HG03064 (cell line): Measurements from ENCODE around the gene SLC35D1.
"Not testable (repeated sequence)": the region's sequence is repeated elsewhere in the genome, so short reads cannot be mapped to it uniquely, and the experiment has no call there.

Experiments used
- ATAC-seq: cut with Tn5 transposase; IDR thresholded peaks from one replicate; pipeline ENCODE4 v1.9.1; 2021; ENCODE audit warnings: low read depth; ENCODE audit not compliant: unreplicated experiment

Gene SLC35D1

GRCh38 chr1:66996018-66996682, 57.8 kb downstream of the SLC35D1 start:
- no peak for ATAC-seq

DNA sequence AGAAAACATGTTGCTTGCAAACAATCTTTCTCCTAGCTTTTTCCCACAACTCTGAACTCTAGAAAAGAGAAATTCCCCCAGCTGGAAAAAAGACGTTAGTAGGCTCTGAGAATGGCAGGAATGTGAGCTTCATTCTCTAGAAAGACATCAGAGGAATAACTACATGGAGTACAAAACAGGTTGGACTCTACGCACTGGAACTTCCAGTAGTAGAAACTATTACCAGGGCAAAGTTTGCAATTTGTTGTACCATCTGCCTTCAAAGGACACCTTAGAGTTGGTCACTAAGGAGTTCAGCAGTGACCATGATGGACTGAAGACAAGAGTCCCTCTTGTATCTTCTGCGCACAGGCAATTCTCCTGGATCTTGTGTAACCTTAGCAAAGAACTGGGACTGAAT, 60.9 kb downstream of the SLC35D1 start:
- no peak for ATAC-seq

DNA sequence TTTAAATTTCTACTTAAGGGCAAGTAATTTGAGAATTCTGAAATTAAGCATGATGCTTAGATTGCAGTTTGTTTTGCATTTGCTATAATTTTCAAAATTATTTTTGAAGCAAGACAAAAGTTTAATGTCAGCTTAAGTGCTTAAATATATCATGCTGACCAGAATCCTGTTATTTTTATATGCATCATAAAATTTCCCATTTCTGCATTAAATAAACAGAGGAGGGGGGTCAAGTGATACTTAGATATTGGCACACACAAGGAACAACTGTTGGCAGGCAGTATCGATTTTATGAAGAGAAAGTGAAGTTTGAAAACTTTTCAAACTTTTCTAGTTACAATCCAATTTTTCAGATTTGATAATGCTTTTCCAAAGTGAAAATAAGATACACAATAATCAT, 68.1 kb downstream of the SLC35D1 start:
- ATAC-seq, result no peak

DNA sequence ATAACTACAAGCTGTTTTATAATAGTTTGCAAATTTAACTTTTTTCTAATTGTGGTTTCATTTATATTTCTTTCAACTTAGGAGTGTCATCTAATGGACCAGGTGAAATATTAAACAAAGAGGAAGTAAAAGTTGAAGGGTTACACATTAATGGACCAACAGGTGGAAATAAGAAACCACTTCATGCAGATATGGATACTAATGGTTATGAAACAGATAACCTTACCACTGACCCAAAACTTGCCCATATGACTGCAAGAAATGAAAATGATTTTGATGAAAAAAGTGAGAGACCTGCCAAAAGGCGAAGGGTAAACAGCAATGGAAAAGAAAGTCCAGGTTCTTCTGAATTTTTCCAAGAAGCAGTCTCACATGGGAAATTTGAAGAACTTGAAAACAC, 69.5 kb downstream of the SLC35D1 start:
- peak; percentile 77 for ATAC-seq

DNA sequence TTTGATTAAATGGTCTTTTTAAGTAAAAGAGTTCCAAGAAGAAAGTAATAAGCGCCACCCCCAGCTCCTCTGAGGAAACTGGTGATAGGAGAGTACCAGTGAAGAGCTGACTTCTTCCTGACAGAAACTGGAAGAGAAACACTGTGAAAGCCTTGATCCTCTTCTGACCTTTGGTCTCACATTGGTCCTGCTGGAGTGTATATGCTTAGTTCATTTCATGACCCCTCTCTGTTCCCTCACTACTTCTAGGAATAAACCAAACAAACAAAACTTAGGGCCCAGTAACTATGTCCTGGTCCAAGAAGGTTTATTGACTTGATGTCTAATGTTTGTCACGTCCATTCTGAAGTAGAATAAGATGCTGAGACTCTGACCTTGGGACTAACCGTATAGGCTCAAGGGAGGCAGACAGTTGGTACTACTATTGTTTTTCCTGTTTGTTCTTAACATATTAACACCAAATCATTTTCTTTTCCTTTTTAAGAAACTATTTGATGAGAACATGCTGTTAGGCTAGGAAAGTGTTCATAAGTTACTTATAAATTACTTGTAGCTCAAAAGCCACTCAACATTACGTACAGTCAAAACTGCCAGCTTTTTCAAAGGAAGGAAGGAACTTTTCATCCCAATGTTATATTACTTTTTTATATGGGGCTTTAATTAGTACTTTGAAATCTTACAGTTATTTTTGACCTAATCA, 71.2 kb downstream of the SLC35D1 start:
- ATAC-seq, result peak; percentile 45

GRCh38 chr1:66981679-66982078, 72.3 kb downstream of the SLC35D1 start:
- no peak for ATAC-seq

DNA sequence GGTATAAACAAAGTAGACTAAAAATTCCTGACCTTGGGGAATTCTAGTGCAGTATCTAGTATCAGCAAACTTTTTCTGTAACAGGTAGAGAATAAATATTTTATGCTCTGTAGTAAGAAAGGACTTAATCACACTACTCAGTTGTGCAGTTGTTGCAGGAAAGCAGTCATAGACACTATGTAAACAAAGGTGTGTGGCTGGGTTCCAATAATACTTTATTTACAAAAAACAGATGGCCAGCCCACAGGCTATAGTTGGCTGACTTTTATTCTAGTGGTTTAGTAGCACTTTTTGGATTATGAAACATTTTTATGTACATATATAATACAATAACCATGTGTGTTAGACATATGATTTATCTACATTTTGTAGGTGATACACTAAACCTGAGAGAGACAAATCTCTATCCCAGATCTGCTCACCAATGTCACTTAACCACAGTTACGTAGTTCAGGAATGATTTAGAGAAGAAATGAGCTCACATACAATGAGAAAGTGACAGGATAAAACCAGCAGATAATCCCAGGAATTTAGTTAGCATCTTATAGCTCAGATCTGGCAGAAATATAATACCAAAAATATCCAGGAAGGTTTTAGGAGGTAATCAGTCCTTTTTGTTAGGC, 73.1 kb downstream of the SLC35D1 start:
- ATAC-seq, result no peak

- ATAC-seq, result not testable (repeated sequence)
Observed at GRCh38 chr1:66979621-66980020, 74.3 kb downstream of the SLC35D1 start.

- no peak for ATAC-seq
Observed at GRCh38 chr1:66978201-66978600, 75.7 kb downstream of the SLC35D1 start.

DNA sequence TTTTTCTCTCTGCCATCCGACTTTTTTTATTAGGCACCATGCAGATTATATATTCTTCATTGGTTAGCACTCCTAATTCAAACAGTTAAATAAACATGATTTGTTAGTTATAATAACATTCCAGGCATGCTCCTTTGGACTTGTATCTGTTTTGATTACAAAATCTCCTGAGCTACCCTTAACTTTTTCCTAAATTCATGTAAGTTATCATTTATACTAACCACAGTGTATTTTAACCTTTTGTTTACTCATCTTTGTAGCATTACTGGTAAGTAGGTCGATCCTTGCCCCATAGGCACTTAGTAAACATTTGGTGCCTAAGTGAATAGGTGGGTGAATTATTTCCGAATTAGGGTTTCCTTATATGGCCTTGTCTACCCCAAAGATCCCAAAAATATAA, 85.4 kb downstream of the SLC35D1 start:
- ATAC-seq, result no peak

DNA sequence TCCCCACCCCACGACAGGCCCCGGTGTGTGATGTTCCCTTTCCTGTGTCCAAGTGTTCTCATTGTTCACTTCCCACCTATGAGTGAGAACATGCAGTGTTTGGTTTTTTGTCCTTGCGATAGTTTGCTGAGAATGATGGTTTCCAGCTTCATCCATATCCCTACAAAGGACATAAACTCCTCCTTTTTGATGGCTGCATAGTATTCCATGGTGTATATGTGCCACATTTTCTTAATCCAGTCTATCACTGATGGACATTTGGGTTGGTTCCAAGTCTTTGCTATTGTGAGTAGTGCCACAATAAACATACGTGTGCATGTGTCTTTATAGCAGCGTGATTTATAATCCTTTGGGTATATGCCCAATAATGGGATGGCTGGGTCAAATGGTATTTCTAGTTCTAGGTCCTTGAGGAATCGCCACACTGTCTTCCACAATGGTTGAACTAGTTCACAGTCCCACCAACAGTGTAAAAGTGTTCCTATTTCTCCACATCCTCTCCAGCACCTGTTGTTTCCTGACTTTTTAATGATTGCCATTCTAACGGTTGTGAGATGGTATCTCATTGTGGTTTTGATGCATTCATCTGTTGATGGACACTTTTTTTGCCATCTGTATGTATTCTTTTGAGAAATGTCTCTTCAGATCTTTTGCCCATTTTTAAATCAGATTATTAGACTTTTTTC, 87.6 kb downstream of the SLC35D1 start:
- not testable (repeated sequence) for ATAC-seq

GRCh38 chr1:66957938-66958337, 96.0 kb downstream of the SLC35D1 start:
- ATAC-seq, result no peak

DNA sequence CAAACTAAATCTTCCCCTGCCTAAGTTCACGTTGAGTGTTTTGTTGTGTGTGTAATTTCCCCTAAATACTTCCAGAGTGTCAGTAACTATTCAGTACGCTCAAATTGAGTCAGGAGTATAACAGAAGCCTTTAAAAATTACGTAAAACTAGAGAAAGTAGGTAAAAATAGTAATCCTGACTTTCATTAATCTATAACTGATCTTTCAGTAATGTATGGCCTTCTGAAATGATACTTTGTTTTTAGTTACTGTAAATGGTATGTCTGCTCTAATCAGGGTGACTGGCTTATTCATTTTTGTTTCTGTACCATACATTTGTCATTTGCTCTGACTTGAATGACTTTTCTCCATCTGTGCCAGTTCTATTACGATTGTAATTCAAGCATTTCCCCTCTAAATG, 99.7 kb downstream of the SLC35D1 start:
- ATAC-seq, result peak; percentile 72

DNA sequence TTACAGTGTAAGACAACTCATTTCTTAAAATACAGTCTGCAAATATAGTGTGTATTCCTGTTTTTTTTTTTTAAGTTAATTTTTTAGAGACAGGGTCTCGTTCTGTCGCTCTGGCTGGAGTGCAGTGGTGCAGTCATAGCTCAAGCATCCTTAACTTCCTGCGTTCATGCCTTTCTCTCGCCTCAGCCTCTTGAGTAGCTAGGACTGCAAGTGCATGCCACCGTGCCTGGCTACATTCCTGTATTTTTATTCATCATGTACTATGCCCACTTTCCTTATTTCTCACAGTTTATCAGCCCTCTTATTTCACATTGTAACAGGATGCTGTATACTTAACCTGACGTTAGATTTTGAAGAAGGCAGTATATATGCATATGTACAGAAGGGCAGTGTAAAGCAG, 102.4 kb downstream of the SLC35D1 start:
- ATAC-seq, result no peak
